WERI-Rb-1 (cell line): Measurements from ENCODE around the gene ERMAP.

ENCODE experiments used
- DNase-seq: peaks from one replicate; pipeline ENCODE4 v3.0.0-alpha.2; 2020
- H3K27ac ChIP-seq: fragments of 250-450 bp; sonication (Bioruptor Pico); 2 replicates; pipeline ENCODE4 v1.5.1; 2020; ENCODE audit warnings: mild to moderate bottlenecking, moderate library complexity
- H3K27me3 ChIP-seq: fragments of 250-450 bp; sonication (Bioruptor Pico); 2 replicates; pipeline ENCODE4 v1.5.1; 2021; ENCODE audit warnings: mild to moderate bottlenecking, low read depth, moderate library complexity; ENCODE audit not compliant: insufficient read depth, severe bottlenecking
- H3K36me3 ChIP-seq: fragments of 250-450 bp; sonication (Bioruptor Pico); 2 replicates; pipeline ENCODE4 v1.5.1; 2020; ENCODE audit warnings: mild to moderate bottlenecking, moderate library complexity
- H3K4me3 ChIP-seq: 2 replicates; pipeline ENCODE4 v1.5.1; 2011; ENCODE audit warnings: low read depth, mild to moderate bottlenecking, control low read depth, low read length
- H3K9me3 ChIP-seq: fragments of 250-450 bp; sonication (Bioruptor Pico); 2 replicates; pipeline ENCODE4 v1.5.1; 2021; ENCODE audit warnings: mild to moderate bottlenecking, moderate library complexity; ENCODE audit not compliant: severe bottlenecking
- TF ChIP-seq, protein P1 (sequence below): IDR thresholded peaks from 2 replicates; pipeline ENCODE4 v1.5.1; 2011; ENCODE audit warnings: low read depth, mild to moderate bottlenecking, control low read depth, inconsistent platforms, low read length

Gene ERMAP

DNA sequence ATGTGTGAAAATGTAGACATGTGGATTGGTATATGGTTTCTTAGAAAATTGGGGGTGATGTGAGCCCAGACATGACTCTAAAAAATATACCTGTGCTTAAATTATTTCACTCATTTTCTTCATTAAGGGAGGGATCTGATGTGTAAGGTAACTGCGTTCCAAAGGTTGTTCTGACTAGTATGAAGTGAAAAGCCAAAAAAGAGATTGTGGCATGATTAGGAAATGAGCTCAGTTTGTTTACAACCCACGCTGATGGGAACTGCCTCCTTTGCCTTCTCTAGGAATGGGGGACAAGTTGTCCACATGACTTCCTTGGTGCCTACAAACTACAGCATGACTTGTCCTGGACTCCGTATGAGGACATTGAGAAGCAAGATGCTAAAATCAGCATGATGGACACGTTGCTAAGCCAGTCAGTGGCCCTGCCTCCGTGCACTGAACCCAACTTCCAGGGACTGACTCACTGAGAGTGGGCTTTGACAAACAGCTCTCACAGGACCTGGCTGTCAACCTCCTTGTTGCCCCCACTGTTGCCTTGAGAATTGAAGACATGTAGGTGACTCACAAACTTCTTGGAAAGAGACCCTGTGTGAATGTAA, 41.9 kb upstream of the ERMAP start:
- Histone ChIP-seq H3K27ac (no peak overlapping the region), H3K27me3 (no peaks in the 10 kb centered on the region), H3K4me3 (no peak overlapping the region), H3K36me3 (peaks cover 76% of the 10 kb centered on the region), H3K9me3 (no peaks in the 10 kb centered on the region)
- DNase-seq = no peak
- TF ChIP-seq, protein P1, sequence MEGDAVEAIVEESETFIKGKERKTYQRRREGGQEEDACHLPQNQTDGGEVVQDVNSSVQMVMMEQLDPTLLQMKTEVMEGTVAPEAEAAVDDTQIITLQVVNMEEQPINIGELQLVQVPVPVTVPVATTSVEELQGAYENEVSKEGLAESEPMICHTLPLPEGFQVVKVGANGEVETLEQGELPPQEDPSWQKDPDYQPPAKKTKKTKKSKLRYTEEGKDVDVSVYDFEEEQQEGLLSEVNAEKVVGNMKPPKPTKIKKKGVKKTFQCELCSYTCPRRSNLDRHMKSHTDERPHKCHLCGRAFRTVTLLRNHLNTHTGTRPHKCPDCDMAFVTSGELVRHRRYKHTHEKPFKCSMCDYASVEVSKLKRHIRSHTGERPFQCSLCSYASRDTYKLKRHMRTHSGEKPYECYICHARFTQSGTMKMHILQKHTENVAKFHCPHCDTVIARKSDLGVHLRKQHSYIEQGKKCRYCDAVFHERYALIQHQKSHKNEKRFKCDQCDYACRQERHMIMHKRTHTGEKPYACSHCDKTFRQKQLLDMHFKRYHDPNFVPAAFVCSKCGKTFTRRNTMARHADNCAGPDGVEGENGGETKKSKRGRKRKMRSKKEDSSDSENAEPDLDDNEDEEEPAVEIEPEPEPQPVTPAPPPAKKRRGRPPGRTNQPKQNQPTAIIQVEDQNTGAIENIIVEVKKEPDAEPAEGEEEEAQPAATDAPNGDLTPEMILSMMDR = no peak

DNA sequence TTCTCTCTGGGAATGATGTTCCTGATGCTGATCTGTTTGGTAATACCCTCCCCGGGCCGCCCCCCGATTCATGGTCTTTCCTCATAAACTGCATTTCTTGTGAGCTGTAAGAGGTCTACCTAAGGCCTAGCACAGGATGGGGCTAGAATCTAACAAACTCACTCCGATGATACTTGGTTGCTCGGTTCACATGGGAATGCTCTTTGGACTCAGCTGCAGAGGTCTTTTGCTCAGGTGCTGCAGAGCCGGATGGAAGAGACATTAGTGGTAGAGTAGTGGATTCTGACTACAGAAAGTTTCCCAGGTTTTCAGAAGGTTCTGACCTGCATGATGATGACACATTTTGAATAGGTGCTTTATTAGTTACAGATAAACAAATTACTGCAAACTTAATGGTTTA, 40.4 kb upstream of the ERMAP start:
- Histone ChIP-seq H3K27me3 (no peaks in the 10 kb centered on the region), H3K9me3 (no peaks in the 10 kb centered on the region), H3K27ac (no peak overlapping the region), H3K4me3 (no peak overlapping the region), H3K36me3 (peaks cover 76% of the 10 kb centered on the region)
- DNase-seq = no peak
- TF ChIP-seq, protein P1 = no peak

DNA sequence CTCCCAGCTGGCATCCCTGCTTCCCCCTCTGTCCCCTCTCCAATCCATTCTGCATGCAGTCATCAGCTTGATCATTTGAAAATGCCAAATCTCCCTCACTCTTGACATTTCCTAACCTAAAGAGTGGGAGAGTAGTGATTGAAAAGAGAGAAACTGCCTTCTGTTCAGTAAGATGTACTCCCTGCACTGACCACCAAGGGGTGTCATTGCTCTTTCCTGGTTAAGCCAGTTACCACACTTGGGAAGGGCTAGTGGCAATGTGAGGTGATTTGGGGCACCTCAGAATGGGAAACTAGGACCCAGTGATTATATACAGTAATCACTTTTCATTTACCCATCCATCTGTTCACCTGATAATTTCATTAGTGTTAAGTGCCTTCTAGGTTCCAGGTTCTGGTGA, 39.1 kb upstream of the ERMAP start:
- Histone ChIP-seq H3K9me3 (no peaks in the 10 kb centered on the region), H3K36me3 (peaks cover 76% of the 10 kb centered on the region), H3K4me3 (no peak overlapping the region), H3K27me3 (no peaks in the 10 kb centered on the region), H3K27ac (peak overlapping the region; percentile 41; the same call in 1 of the 2 replicates)
- TF ChIP-seq, protein P1 = peak; percentile 90
- peak; percentile 74 for DNase-seq

DNA sequence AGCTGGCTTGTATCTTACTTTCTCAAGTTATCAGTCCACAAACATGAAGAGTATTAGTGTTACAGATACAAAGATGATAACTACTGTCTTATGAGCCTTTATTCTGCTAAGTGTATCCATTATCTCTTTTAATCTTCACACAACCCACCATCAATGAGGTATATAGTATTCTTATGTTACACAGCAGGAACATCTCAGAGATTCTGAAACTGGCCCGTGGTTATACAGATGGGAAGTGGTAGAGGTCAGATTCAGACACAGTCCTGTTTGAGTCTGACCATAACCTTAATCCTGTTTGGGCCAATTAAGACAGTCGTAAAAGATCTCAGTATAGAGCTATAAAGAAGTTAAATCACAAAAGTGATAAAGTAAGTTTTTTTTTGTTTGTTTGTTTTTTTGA, 37.2 kb upstream of the ERMAP start:
- Histone ChIP-seq H3K27ac (no peak overlapping the region), H3K27me3 (no peaks in the 10 kb centered on the region), H3K9me3 (no peaks in the 10 kb centered on the region), H3K36me3 (peaks cover 67% of the 10 kb centered on the region), H3K4me3 (no peak overlapping the region)
- no peak for DNase-seq
- TF ChIP-seq, protein P1 = no peak

DNA sequence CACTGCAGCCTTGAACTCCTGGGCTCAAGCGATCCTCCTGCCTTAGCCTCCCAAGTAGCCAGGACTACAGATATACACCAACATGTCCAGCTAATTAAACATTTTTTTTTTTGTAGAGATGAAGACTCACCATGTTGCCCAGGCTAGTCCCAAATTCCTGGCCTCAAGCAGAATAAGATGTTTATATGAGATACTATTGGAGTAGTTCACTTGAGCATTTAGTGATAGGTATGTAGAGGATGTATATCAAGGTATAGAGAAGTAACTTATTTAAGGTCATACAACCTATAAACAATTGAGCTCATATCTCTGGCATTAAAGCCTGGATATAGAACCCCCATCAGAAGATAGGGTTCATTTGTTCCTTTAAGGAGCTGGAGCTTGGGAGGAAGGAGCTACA, 36.7 kb upstream of the ERMAP start:
- Histone ChIP-seq H3K27ac (no peak overlapping the region), H3K27me3 (no peaks in the 10 kb centered on the region), H3K4me3 (no peak overlapping the region), H3K9me3 (no peaks in the 10 kb centered on the region), H3K36me3 (peaks cover 62% of the 10 kb centered on the region)
- TF ChIP-seq, protein P1 = no peak
- no peak for DNase-seq

DNA sequence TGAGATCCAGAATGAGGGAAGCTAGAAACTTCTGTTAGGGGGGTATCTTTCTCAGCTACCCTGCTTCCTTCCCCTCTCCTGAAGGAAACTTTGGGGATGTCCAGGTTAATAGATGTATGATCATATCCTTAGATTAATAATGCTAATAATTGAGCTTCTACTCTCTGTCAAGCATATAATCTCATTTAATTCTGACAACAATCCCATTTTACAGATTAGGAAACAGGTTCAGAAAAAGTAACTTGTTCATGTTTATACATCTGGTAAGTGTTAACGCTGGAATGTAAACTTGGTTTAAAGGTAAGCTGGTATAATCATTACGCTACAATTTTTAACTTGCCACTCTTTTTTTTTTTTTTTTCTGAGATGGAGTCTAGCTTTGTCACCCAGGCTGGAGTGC, 33.8 kb upstream of the ERMAP start:
- Histone ChIP-seq H3K27me3 (no peaks in the 10 kb centered on the region), H3K4me3 (no peak overlapping the region), H3K36me3 (peaks cover 45% of the 10 kb centered on the region), H3K27ac (no peak overlapping the region), H3K9me3 (no peaks in the 10 kb centered on the region)
- TF ChIP-seq, protein P1 = no peak
- DNase-seq = no peak
